Liver (tissue), 9 donors: ENCODE results near the gene MTOR. TPM values are rescaled to one million over a fixed set of nuclear protein-coding genes. Genes with fewer than 3 reads are reported as not detected.
"Not testable (repeated sequence)": the region's sequence is repeated elsewhere in the genome, so short reads cannot be mapped to it uniquely, and the experiment has no call there.

Source experiments
- DNase-seq: peaks from one replicate; pipeline ENCODE4 v3.0.0-alpha.2; 2017; ENCODE audit warnings: low spot score
- H3K27ac ChIP-seq, 2 donors: one replicate each; pipeline ENCODE4 v1.7.0; 2013; ENCODE audit warnings: inconsistent platforms in 2 of 2, low read length in 2 of 2, control low read depth in 1 of 2, low read depth in 1 of 2, mild to moderate bottlenecking in 1 of 2
- H3K27me3 ChIP-seq, 4 donors: one replicate each; pipeline versions ENCODE4 v1.6.1 to v1.7.0; 2013; ENCODE audit warnings: low read length in 3 of 4, inconsistent platforms in 1 of 4, mild to moderate bottlenecking in 1 of 4, moderate library complexity in 1 of 4; ENCODE audit not compliant: control insufficient read depth in 4 of 4, insufficient read depth in 4 of 4
- H3K36me3 ChIP-seq, 4 donors: one replicate each; pipeline versions ENCODE4 v1.6.1 to v1.7.0; 2013; ENCODE audit warnings: low read length in 3 of 4, mild to moderate bottlenecking in 3 of 4, low read depth in 1 of 4, moderate library complexity in 1 of 4; ENCODE audit not compliant: control insufficient read depth in 4 of 4, insufficient read depth in 3 of 4
- H3K4me1 ChIP-seq, 4 donors: one replicate each; pipeline versions ENCODE4 v1.6.1 to v1.7.0; 2013; ENCODE audit warnings: low read length in 3 of 4, mild to moderate bottlenecking in 3 of 4, moderate library complexity in 1 of 4; ENCODE audit not compliant: control insufficient read depth in 4 of 4, insufficient read depth in 4 of 4
- H3K4me3 ChIP-seq, 3 donors: one replicate each; pipeline versions ENCODE4 v1.6.1 to v1.7.0; 2013; ENCODE audit warnings: low read length in 3 of 3, control low read depth in 1 of 3, low read depth in 1 of 3, mild to moderate bottlenecking in 1 of 3
- H3K9ac ChIP-seq, 2 donors: one replicate each; pipeline ENCODE4 v1.7.0; 2013; ENCODE audit warnings: low read length in 2 of 2, mild to moderate bottlenecking in 2 of 2, moderate library complexity in 2 of 2, control low read depth in 1 of 2, low read depth in 1 of 2
- H3K9me3 ChIP-seq, 4 donors: one replicate each; pipeline versions ENCODE4 v1.6.1 to v1.7.0; 2013; ENCODE audit warnings: low read length in 3 of 4; ENCODE audit not compliant: control insufficient read depth in 4 of 4
- FOXA1 ChIP-seq: IDR thresholded peaks from 2 replicates; pipeline ENCODE4 v1.6.1; 2016; ENCODE audit warnings: antibody characterized with exemption
- FOXA2 ChIP-seq: IDR thresholded peaks from 2 replicates; pipeline ENCODE4 v1.6.1; 2016; ENCODE audit warnings: antibody characterized with exemption
- GABPA ChIP-seq, 2 donors: IDR thresholded peaks in 1 of 2; conservative IDR thresholded peaks in 1 of 2; 2 replicates each; pipeline ENCODE4 v1.6.1; 2016; ENCODE audit warnings: antibody characterized with exemption in 2 of 2, mild to moderate bottlenecking in 1 of 2, moderate library complexity in 1 of 2
- HNF4A ChIP-seq, 2 donors: conservative IDR thresholded peaks; 2 replicates each; pipeline ENCODE4 v1.6.1; 2016; ENCODE audit warnings: antibody characterized with exemption in 2 of 2, mild to moderate bottlenecking in 2 of 2
- HNF4G ChIP-seq: IDR thresholded peaks from 2 replicates; pipeline ENCODE4 v1.6.1; 2016; ENCODE audit warnings: antibody characterized with exemption
- RXRA ChIP-seq, 2 donors: IDR thresholded peaks; 2 replicates each; pipeline ENCODE4 v1.6.1; 2017 to 2018; ENCODE audit warnings: antibody characterized with exemption in 2 of 2, mild to moderate bottlenecking in 1 of 2
- SP1 ChIP-seq: IDR thresholded peaks from 2 replicates; pipeline ENCODE4 v1.6.1; 2018; ENCODE audit warnings: antibody characterized with exemption, mild to moderate bottlenecking
- TAF1 ChIP-seq: conservative IDR thresholded peaks from 2 replicates; pipeline ENCODE4 v1.6.1; 2016; ENCODE audit warnings: antibody characterized with exemption, mild to moderate bottlenecking
- YY1 ChIP-seq: IDR thresholded peaks from 2 replicates; pipeline ENCODE4 v1.6.1; 2016; ENCODE audit warnings: antibody characterized with exemption, mild to moderate bottlenecking
- WGBS: extraction: QIAGEN DNeasy Blood & Tissue Kit; methylation state at CpG from one replicate; pipeline ENCODE4 v1.1.7; 2013; 5-methylcytosine and 5-hydroxymethylcytosine counted together
- polyA plus RNA-seq, 2 donors: library from polyadenylated mRNA; stranded (reverse) in 1 of 2; unstranded in 1 of 2; fragments of 200-250 nt in 1 of 2; fragments of >200 nt in 1 of 2; fragmentation: Nextera tagmentation in 1 of 2; extraction: Ambion mirVana in 1 of 2; gene quantifications; one replicate each; pipeline versions ENCODE4 v1.2.1 to v1.2.3, GENCODE V29; 2013 to 2015
- total RNA-seq, 2 donors: library from RNA; depleted of rRNA; stranded (reverse); fragments of >200 nt; gene quantifications; one replicate each; pipeline ENCODE4 v1.2.3, GENCODE V29; 2014
- TF ChIP-seq, protein P1 (sequence below): fragments of 150-350 bp; IDR thresholded peaks from 2 replicates; pipeline ENCODE4 v1.5.1; 2017; ENCODE audit warnings: improper control_type of control experiment, low read depth, low read length; ENCODE audit not compliant: missing input control
- TF ChIP-seq, protein P2 (sequence below): IDR thresholded peaks from 2 replicates; pipeline ENCODE4 v1.6.1; 2016; ENCODE audit warnings: antibody characterized with exemption
- TF ChIP-seq, protein P3 (sequence below): IDR thresholded peaks from 2 replicates; pipeline ENCODE4 v1.6.1; 2016; ENCODE audit warnings: antibody characterized with exemption, mild to moderate bottlenecking
- TF ChIP-seq, protein P4 (sequence below): IDR thresholded peaks from 2 replicates; pipeline ENCODE4 v1.6.1; 2016; ENCODE audit warnings: antibody characterized with exemption
- donor health status: healthy.
- donor health status: healthy.
- donor health status: healthy.
- donor health status: healthy.
- donor health status: healthy.

The MTOR gene
- total and polyA plus RNA-seq, 4 donors: 11.6 to 45.0 (median 19.9) TPM

DNA sequence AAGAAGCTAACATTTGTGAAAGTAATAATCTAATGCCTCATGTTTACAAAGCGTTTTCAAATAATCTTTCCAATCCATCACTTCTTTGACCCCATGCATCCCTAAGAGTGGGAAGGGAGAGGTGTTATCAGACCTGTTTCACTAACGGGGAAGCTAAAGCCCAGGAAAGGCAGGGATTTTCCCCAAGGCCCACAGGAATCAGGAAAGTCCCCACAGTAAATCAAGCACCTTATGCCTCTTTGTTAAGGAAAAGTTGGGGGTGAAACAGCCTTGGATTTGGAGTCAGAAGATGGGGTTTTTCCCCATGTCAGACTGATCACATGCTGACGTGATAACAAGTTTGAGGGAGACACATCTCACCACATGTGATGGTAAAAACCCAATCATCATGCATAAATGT, 93.1 kb downstream of the MTOR start (continued):
- TF ChIP-seq, protein P1, sequence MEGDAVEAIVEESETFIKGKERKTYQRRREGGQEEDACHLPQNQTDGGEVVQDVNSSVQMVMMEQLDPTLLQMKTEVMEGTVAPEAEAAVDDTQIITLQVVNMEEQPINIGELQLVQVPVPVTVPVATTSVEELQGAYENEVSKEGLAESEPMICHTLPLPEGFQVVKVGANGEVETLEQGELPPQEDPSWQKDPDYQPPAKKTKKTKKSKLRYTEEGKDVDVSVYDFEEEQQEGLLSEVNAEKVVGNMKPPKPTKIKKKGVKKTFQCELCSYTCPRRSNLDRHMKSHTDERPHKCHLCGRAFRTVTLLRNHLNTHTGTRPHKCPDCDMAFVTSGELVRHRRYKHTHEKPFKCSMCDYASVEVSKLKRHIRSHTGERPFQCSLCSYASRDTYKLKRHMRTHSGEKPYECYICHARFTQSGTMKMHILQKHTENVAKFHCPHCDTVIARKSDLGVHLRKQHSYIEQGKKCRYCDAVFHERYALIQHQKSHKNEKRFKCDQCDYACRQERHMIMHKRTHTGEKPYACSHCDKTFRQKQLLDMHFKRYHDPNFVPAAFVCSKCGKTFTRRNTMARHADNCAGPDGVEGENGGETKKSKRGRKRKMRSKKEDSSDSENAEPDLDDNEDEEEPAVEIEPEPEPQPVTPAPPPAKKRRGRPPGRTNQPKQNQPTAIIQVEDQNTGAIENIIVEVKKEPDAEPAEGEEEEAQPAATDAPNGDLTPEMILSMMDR: no peak
- TF ChIP-seq TAF1 (no peak), RXRA (IDR thresholded peaks at IDR 0.05) (no peak)

DNA sequence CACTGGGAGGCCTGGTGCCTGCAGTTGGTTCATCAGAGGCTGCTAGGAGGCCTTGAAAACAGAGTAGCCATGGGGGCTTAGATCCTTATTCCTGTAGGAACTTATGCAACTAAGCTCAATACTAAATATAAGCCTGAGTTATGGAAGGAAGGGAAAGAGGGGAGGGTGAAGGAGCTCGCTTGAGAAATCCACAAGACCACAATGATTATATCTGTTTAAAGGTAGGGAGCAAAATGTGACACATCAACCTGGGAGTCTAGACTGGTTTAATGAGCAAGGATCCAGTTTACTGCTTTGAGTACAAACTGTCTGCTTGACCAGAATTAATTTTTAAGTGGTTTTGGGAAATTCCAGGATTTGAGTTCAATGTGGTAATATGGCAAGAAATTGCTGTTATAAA, 93.6 kb downstream of the MTOR start:
- Histone ChIP-seq H3K4me3 (no peak overlapping the region), H3K4me1 (no peaks in the 10 kb centered on the region), H3K27me3 (no peaks in the 10 kb centered on the region), H3K27ac (no peak overlapping the region), H3K9me3 (no peaks in the 10 kb centered on the region), H3K36me3 (peaks cover 0 to 5% (median 2%) of the 10 kb centered on the region in 4 donors), H3K9ac (no peak overlapping the region)
- TF ChIP-seq YY1: no peak
- no peak for TF ChIP-seq FOXA2
- TF ChIP-seq, protein P2, sequence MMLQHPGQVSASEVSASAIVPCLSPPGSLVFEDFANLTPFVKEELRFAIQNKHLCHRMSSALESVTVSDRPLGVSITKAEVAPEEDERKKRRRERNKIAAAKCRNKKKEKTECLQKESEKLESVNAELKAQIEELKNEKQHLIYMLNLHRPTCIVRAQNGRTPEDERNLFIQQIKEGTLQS: no peak
- TF ChIP-seq, protein P3, sequence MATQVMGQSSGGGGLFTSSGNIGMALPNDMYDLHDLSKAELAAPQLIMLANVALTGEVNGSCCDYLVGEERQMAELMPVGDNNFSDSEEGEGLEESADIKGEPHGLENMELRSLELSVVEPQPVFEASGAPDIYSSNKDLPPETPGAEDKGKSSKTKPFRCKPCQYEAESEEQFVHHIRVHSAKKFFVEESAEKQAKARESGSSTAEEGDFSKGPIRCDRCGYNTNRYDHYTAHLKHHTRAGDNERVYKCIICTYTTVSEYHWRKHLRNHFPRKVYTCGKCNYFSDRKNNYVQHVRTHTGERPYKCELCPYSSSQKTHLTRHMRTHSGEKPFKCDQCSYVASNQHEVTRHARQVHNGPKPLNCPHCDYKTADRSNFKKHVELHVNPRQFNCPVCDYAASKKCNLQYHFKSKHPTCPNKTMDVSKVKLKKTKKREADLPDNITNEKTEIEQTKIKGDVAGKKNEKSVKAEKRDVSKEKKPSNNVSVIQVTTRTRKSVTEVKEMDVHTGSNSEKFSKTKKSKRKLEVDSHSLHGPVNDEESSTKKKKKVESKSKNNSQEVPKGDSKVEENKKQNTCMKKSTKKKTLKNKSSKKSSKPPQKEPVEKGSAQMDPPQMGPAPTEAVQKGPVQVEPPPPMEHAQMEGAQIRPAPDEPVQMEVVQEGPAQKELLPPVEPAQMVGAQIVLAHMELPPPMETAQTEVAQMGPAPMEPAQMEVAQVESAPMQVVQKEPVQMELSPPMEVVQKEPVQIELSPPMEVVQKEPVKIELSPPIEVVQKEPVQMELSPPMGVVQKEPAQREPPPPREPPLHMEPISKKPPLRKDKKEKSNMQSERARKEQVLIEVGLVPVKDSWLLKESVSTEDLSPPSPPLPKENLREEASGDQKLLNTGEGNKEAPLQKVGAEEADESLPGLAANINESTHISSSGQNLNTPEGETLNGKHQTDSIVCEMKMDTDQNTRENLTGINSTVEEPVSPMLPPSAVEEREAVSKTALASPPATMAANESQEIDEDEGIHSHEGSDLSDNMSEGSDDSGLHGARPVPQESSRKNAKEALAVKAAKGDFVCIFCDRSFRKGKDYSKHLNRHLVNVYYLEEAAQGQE: no peak
- TF ChIP-seq, protein P4, sequence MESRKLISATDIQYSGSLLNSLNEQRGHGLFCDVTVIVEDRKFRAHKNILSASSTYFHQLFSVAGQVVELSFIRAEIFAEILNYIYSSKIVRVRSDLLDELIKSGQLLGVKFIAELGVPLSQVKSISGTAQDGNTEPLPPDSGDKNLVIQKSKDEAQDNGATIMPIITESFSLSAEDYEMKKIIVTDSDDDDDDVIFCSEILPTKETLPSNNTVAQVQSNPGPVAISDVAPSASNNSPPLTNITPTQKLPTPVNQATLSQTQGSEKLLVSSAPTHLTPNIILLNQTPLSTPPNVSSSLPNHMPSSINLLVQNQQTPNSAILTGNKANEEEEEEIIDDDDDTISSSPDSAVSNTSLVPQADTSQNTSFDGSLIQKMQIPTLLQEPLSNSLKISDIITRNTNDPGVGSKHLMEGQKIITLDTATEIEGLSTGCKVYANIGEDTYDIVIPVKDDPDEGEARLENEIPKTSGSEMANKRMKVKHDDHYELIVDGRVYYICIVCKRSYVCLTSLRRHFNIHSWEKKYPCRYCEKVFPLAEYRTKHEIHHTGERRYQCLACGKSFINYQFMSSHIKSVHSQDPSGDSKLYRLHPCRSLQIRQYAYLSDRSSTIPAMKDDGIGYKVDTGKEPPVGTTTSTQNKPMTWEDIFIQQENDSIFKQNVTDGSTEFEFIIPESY: no peak
- no peak for TF ChIP-seq GABPA (IDR thresholded peaks at IDR 0.05 in 1 of 2, conservative IDR thresholded peaks at IDR 0.05 in 1 of 2)
- TF ChIP-seq SP1: no peak
- no peak for TF ChIP-seq FOXA1
- TF ChIP-seq HNF4A (conservative IDR thresholded peaks at IDR 0.05): no peak
- TF ChIP-seq HNF4G: no peak
- 90% methylated on average over 1 of the region's 1 CpG for WGBS
- DNase-seq: no peak

DNA sequence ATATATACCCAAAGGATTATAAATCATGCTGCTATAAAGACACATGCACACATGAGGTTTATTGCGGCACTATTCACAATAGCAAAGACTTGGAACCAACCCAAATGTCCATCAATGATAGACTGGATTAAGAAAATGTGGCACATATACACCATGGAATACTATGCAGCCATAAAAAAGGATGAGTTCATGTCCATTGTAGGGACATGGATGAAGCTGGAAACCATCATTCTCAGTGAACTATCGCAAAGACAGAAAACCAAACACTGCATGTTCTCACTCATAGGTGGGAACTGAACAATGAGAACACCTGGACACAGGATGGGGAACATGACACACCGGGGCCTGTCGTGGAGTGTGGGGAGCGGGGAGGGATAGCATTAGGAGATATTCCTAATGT, 95.6 kb downstream of the MTOR start:
- H3K27me3 ChIP-seq, H3K9ac ChIP-seq, H3K27ac ChIP-seq, H3K9me3 ChIP-seq, H3K4me3 ChIP-seq, DNase-seq, H3K36me3 ChIP-seq, H3K4me1 ChIP-seq: not testable (repeated sequence)
- WGBS: 99% methylated on average over 5 of the region's 5 CpGs

DNA sequence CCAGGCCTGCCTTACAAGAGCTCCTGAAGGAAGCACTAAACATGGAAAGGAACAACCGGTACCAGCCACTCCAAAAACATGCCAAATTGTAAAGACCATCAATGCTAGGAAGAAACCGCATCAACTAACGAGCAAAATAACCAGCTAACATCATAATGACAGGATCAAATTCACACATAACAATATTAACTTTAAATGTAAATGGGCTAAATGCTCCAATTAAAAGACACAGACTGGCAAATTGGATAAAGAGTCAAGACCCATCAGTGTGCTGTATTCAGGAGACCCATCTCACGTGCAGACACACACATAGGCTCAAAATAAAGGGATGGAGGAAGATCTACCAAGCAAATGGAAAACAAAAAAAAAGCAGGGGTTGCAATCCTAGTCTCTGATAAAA, 99.6 kb downstream of the MTOR start:
- not testable (repeated sequence) for H3K36me3 ChIP-seq, DNase-seq, H3K9ac ChIP-seq, H3K4me3 ChIP-seq, H3K9me3 ChIP-seq, H3K27ac ChIP-seq, H3K27me3 ChIP-seq
- peaks cover 0 to 15% (median 11%) of the 10 kb centered on the region in 4 donors for H3K4me1 ChIP-seq
- WGBS: 98% methylated on average over 4 of the region's 4 CpGs
